ENCODE measurements around the gene IFT20. TPM values are rescaled to one million over a fixed set of nuclear protein-coding genes. Genes with fewer than 3 reads are reported as not detected.
"Not testable (repeated sequence)": the region's sequence is repeated elsewhere in the genome, so short reads cannot be mapped to it uniquely, and the experiment has no call there.

IFT20 gene
- total RNA-seq, 1 donor from 2014 or later, result 11.6 TPM

DNA sequence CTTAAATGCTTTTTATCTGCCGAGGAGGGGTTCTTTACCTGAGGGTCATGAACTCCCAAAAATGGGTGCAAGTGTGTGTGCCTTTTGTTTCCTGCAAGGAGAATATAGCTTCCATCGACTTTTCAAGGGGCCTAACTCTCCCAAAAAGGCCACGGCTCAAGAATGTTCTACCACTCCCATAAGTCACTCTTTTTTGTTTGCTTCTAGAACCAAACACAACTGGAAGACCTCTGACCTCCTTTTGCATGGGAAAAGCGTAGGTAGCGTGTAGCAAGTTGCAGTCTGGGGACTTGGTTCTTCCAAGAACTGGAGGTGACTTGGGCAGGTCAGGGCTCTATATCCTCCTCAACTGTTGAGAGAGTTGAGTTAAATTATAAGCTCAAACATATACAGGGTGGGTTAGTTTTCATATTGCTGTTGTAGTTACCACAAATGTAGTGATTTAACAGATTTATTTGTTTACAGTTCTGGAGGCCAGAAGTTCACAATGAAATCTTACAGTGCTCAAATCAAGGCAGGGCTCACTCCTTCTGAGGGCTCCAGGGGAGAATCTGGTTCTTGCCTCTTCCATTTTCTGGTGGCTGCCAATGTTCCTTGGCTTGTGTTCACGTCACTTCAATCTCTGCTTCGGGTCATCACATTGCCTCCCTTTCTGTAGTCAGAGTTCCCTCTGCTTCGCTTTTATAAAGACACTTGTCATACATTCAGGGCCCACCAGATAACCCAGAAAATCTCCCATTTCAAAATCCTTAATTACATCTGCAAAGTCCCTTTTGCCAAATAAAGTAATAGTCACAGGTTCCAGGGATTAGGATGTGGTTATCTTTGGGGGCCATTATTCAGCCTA, 14.8 kb downstream of the IFT20 start:
- intact Hi-C loops (cut with DNase I), result no loop called here
- DNase-seq (ENCODE audit: missing footprints), result no peak
- no peak for ATAC-seq

DNA sequence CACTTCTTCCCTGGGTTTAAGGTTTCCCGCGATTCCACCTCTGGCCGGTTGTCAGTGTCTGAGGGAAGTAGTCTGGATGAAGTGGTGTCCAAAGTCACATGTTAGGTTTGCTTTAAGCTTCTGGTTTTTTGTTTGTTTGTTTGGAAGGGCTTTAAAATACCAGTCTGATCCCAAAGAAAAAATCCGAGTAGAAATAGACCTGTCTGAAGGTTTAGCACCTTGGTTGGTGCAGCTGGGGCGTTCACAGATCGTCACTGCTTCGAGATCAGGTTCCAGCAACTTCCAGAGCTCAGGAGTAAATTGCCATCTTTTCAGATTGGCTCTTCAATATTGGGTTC, 15.7 kb downstream of the IFT20 start:
- DNase-seq (ENCODE audit: missing footprints) (no peak), ATAC-seq (no peak)
- intact Hi-C loops (cut with DNase I), result loop anchor here (1.0 kb wide), 1 partner anchor 15 kb away; no protein-coding TSS in a partner anchor

DNA sequence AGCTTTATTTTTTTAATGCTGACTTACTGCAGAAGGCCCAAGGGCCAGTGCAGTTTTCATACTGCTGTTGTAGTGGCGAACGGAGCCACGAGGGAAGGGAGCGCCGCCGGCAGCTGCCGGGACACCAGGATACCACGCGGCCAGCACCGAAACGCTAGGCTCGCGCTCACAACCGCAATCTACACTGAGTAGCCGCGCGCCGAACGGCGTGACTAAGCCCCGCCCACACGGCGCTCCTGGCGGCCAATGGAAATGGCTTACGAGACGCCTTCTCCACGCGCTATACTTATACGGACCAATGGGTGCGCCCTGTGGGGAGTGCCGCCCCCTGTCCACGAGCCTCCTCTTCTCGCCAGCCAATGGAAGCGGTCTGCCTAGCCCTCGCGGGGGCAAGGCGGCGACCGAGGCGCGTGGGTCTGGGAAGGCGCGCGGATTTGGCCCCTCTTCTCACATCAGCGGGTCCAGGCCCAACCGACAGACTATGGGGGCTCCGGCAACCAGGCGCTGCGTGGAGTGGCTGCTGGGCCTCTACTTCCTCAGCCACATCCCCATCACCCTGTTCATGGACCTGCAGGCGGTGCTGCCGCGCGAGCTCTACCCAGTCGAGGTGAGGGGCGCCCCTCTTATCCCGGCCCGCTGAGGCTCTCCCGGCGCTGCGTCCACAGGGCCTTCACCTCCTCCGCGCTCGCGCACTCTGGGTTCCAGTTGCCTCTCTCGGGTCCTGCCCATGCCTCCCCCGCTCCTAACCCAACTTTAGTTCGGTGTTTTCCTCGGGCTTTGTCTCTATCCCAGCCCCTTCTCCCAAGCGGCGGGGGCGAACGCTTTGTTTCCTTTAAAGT, 16.3 kb downstream of the IFT20 start, which contains the start of gene TMEM97:
TMEM97 (plus strand) TSS at position 442 of the 839 bp plus-strand sequence; CDS start at position 482, 40 bp downstream.
- peak; percentile 100 for ATAC-seq
- intact Hi-C loops (cut with DNase I), result loop anchor here (1.0 kb wide), 1 partner anchor 15 kb away; no protein-coding TSS in a partner anchor
- peak; percentile 98 for DNase-seq (ENCODE audit: missing footprints)

DNA sequence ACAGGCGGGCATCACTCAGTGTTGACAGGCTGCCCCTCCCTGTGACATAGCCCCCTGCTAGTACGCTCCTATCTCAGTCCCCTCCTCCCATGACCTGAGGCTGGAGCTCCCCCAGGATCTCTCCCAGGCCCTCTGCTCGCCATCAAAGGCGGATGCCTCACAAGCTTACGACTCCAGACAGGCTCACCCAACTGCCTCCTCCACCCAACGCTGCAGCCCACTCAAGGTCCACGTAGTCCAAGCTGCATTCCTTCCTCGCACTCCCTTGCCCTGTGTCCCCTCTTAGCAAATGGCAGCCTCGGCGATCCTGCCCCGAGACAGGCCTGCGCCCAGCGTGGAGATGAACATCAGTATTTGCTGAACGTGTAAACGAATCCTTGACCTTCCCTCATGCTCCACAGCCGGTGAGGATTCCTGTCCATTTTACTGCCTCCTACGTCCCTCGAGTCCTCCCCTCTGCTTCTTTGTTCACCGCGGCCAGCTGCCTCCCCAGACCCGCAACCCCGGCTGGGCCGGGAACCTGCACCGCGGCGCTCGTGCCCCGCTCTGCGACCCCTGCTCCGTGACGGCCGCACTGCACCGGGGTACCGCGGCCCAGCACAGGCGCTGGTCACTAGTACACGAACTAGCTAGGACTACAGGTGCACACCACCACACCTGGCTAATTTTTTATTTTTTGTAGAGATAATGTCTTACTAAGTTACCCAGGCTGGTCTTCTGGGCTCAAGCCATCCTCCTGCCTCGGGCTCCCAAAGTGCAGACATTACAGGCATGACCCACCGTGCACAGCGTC, 17.1 kb downstream of the IFT20 start:
- DNase-seq (ENCODE audit: missing footprints) (no peak), ATAC-seq (no peak)
- intact Hi-C loops (cut with DNase I), result no loop called here

DNA sequence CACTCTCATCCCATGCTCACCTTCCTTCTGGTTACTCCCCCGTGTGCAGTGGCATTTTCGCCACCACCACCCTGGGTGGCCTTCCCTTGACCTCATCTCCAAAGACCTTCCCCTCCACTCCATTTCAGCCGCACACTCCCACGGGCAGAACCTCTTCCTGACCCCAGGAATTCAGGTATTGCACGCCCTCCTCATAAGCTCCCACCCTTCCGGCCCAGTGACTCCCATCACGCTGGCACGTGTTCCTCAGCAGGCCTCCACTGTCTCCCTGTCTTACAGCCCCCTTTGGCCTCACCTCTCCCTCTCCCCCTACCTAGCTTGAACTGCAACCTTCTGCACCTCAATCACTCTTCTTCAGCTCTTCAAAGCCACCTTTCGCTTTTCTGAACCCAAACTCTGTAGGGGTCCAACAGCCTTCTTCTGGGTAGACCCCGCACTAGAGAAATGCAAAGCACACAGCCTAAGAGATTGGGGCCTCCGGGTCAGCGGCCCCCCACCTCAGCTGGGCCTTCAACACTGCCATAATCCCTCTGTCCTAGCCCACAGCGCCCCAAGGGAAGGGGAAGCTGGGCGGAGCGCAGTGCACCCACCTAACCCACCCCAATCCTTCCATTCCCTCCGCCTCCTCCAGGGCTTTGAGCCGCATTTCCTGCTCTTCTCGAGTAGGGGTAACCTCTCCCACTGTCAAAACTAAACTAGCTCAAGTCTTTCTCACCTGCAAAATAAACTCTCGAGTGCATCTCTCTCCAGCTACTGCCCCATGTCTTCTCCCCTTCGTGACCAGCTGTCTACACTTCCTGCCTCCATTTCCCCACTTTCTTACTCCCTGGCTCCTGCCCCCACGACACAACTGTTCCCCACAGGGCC, 17.9 kb downstream of the IFT20 start:
- ATAC-seq (no peak), DNase-seq (ENCODE audit: missing footprints) (no peak)
- intact Hi-C loops (cut with DNase I), result no loop called here

DNA sequence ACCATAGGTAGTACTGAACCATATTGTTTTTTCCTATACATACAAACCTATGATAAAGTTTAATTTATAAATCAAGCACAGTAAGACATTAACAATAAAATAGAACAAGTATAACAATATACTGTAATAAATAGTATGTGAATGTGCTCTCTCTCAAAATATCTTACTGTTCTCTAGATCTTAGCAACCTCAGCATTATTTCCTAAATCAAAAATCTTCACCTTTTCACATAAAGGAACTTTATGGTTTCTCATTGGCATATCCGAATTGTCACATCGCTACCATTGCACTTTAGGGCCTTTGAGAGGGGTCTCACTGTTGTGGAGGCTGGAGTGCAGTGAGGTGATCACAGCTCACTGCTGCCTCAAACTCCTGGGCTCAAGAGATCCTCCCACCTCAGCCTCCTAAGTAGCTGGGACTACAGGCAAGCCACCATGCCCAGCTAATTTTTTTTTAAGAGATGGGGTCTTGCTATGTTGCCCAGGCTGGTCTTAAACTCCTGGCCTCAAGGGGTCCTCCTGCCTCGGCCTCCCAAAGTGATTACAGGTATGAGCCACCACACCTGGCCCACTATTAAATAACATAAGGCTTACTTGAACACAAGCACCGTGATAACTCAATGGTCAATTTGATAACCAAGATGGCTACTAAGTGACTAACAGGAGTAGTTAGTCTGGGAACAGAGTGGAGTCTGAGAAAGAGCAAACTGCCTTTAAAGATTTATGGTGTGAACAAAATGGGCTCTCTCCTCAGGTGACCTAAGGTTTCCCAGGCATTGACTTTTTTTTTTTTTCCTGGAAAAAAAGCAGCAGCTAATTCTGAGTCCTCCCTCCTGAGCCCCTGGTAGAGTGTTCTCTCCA, 19.2 kb downstream of the IFT20 start:
- DNase-seq (ENCODE audit: missing footprints) (no peak), ATAC-seq (no peak)
- intact Hi-C loops (cut with DNase I), result no loop called here

DNA sequence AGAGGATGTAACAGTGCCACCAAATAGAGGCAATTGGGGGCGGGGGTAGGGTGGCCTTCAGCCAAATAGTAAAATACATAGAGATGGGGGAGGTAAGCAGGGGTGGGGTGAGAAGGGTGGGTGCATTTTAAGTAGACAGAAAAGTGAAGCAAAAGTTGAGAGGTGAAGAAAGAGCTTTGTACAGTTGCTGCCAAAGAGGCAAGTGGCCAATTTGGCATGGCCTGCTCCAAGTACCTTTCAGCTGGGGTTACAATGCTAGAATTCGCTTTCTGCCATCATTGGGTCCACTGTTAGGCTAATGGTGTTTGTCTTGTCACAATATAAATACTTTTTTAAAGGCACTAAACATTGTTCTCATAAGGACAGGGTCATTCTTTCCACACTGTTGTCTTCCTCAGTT, 21.4 kb downstream of the IFT20 start:
- ATAC-seq, result no peak
- intact Hi-C loops (cut with DNase I), result no loop called here
- DNase-seq (ENCODE audit: missing footprints), result no peak

DNA sequence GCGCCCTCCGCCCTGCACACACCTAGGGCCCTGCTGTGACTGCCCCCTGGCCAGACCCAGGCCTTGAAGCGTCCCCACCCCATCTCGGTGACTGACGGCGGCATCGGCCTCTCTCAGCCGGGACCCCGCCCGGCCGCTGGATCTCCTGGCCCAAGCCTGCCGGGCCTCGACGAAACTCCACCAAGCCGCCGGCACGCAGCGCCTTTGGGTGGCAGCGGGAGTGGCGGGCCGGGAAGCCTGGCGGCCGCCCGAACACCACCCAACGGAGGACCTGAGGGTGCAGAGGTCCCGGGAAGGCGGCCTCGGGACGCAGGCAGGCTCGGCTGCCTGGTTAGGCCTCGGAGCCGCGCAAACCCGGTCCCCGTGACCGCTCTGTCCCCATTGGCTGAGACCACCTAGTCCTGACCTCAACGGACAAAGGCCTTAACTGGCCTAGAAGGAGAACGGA, 28.3 kb downstream of the IFT20 start:
- intact Hi-C loops (cut with DNase I), result no loop called here
- no peak for ATAC-seq
- no peak for DNase-seq (ENCODE audit: missing footprints)

DNA sequence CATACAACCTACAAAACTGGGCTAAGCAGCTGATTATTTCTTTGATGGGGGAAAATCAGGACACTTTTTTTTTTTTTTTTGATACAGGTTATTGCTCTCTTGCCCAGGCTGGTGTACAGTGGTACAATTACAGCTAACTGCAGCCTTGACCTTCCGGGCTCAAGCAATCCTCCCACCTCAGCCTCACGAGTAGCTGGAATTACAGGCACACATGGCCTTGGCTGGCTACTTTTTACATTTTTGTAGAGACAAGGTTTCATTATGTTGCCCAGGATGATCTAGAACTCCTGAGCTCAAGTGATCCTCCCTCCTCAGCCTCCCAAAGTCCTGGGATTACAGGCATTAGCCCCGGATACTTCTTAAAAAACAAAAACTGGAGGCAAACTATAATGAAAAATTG, 36.8 kb downstream of the IFT20 start:
- DNase-seq (ENCODE audit: missing footprints) (no peak), ATAC-seq (no peak)
- intact Hi-C loops (cut with DNase I), result no loop called here

DNA sequence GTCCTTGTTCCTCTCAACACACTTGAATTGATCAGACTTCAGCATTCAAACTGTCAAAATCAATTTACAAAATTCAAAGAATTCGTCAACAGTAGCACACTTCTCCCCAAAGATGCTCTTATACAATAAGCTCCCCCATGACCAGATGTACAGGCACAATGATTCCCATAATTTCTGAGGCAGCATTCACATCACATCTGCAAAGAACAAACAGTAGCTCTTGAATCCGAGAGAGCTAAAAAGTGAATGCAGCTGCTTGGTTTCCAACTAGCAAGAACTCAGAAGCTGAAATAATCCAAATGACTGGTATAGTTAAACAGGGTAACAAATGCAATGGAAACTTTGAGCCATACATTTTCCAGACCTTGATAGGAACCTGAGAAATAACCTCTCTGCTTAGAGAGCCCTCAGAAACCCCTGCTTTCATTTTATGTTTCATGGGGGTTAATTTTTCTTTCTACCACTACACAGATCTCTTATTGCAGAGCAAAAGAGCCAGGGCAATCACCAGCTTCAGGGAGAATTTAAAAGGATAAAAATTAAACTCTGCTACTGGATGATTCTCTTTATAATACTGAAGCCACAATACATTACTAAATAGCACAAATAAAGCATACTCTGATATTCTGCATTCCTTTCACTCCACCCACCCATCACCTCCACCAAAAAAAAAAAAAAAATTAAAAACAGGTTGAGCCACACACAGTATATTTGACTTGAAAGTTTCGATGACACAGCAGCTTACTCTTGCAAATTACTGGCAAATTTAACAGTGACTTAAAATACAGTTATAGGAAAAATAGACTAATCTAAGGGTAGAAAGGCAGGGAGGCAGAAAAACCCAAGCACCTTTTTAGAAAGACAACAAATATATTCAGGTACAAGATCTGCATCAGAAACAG, 39.3 kb downstream of the IFT20 start:
- DNase-seq (ENCODE audit: missing footprints) (no peak), ATAC-seq (no peak)
- intact Hi-C loops (cut with DNase I), result no loop called here

DNA sequence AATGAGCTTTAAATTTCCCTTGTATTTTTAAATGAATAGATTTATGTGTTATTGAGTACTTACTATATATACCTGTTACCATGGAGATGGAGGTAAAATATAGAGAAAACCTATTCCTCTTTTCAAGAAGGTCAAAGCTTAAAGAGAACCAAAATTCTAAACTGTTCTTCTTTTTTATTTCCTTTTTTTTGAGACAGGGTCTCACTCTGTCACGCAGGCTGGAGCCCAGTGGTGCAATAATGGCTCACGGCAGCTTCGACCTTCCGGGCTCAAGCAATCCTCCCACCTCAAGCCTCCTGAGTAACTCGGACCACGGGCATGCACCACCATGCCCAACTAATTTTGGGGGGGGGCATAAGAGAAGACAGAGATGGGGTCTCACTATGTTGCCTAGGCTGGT, 41.3 kb downstream of the IFT20 start:
- intact Hi-C loops (cut with DNase I), result no loop called here
- no peak for ATAC-seq
- DNase-seq (ENCODE audit: missing footprints), result peak; percentile 28

DNA sequence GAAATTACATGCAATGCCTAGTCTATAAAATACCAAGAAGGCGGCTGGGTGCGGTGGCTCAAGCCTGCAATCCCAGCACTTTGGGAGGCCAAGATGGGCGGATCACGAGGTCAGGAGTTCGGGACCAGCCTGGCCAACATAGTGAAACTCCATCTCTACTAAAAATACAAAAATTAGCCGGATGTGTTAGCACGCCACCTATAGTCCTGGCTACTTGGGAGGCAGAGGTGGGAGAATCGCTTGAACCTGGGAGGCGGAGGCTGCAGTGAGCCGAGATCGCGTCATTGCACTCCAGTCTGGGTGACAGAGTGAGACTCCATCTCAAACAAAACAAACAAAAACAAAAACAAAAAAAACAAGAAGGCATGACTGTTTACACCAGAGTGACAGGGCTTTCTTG, 42.4 kb downstream of the IFT20 start:
- intact Hi-C loops (cut with DNase I); DNase-seq (ENCODE audit: missing footprints); ATAC-seq: not testable (repeated sequence)

DNA sequence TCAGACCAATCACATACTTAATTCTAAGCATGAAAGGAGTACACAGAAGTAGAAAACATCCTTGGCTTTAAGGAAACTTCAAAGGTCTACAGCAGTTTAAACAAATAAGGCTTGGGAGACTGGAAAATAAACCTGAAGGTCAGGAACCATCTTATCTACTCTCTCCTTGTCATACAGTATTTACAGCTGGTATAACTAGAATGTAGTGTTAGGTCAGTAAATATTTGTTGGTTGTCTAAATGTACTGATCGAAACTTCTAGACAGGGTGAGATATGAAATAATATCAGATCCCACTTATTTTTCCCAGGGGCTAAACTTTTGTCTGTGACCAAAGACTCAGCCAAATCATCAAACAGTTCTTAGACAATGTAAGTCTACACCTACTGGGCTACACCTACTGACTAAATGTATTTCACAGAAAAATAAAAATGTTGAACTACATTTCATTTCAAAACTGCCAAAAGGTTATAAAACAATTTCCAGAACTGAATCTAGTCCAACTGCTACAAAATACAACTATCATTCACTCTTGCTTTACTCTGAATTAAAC, 43.4 kb downstream of the IFT20 start:
- DNase-seq (ENCODE audit: missing footprints) (no peak), ATAC-seq (no peak)
- intact Hi-C loops (cut with DNase I), result no loop called here

DNA sequence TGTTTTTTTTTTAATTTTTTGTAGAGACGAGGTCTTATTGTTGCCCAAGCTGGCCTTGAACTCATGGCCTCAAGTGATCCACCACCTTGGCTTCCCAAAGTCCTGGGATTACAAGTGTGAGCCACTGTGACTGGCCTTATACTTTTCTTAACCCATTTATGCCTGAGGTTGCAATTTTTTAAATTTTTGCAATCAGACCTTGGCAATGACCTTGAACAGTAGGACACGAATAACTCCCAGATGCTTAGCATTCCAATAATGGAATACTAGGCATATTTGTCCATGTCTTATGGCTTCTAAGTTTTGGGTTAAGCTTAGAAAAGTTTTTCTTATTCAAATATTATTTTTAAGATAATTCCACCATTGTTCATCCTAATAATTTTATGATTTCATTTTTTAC, 44.6 kb downstream of the IFT20 start:
- DNase-seq (ENCODE audit: missing footprints) (no peak), ATAC-seq (no peak)
- intact Hi-C loops (cut with DNase I), result no loop called here

DNA sequence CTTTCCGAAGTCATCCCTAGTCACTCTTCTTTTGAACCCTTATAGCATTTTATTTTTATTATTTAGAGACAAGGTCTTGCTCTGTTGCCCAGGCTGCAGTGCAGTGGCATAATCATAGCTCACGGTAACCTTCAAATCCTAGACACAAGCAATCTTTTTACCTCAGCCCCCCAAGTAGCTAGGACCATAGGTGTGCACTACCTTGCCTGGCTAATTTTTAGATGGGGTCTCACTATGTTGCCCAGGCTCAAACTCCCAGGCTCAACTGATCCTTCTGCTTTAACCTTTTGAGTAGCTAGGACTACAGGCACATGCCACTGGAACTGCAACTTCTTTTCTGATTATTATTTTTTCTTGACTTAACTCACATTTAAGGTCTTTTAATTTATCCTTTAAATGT, 49.3 kb downstream of the IFT20 start:
- intact Hi-C loops (cut with DNase I), result no loop called here
- DNase-seq (ENCODE audit: missing footprints), result no peak
- ATAC-seq, result no peak

DNA sequence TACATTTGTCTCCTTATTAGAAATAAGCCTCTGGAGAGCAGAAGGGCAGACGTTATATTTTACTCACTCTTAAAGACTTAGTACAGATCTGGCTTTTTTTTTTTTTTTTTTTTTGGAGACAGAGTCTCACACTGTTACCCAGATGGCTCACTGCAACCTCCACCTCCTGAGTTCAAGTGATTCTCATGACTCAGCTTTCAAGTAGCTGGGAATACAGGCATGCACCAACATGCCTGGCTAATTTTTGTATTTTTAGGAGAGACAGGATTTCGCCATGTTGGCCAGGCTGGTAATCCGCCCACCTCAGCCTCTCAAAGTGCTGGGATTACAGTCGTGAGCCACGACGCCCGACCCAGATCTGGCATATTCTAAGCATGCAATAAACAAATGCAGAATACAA, 52.7 kb downstream of the IFT20 start:
- DNase-seq (ENCODE audit: missing footprints) (no peak), ATAC-seq (no peak)
- intact Hi-C loops (cut with DNase I), result no loop called here
